DOHH2 (cell line): ENCODE results near the gene HLCS.

Source experiments
- CTCF ChIP-seq: fragments of 200-600 bp; sonication (generic); IDR thresholded peaks from one replicate; pipeline ENCODE4 v1.5.1; 2014; ENCODE audit warnings: antibody characterized with exemption, mild to moderate bottlenecking, low read depth, low read length; ENCODE audit not compliant: poor library complexity, severe bottlenecking
- EZH2phosphoT487 ChIP-seq: fragments of 200-600 bp; sonication (generic); IDR thresholded peaks from 2 replicates; pipeline ENCODE4 v1.6.1; 2017; ENCODE audit warnings: borderline replicate concordance, mild to moderate bottlenecking, antibody characterized with exemption, low read length, moderate library complexity, mixed read lengths

DNA sequence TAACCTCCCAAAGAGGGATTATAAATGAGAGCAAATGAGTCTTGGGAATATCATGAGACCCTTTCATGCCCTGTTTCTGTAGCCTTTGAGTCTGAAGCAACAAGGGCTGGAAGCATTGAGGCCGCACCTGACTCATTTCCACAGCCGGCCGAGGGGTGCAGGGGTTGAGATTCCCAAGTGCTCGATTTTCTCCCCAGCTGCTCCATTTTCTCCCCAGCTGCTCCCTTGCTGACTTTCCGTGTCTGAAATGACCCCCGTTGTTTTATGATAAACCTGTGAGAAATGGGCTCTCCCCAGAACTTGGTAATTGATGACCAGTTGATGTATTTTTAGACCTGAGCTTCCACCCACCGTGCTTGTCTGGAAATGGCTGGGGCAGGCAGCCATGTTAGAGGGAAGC lies 244.7 kb downstream of the HLCS start:
- no peak for TF ChIP-seq CTCF
- TF ChIP-seq EZH2phosphoT487 = no peak
